Spleen (tissue), 11 donors: ENCODE data around the gene HOXA13. TPM values are rescaled to one million over a fixed set of nuclear protein-coding genes. Genes with fewer than 3 reads are reported as not detected.

ENCODE experiments used
- DNase-seq: peaks from one replicate; pipeline ENCODE4 v3.0.0-alpha.2; 2020
- H3K27ac ChIP-seq, 8 donors: fragments of 200-600 bp; sonication (generic) in 7 of 8; 1 replicate in 4 of 8; 2 replicates in 4 of 8; pipeline versions ENCODE4 v1.5.0 to v1.8.0; 2016 to 2021; ENCODE audit warnings: inconsistent platforms in 4 of 8, mild to moderate bottlenecking in 4 of 8, moderate library complexity in 1 of 8
- H3K27me3 ChIP-seq, 7 donors: fragments of 200-600 bp; sonication (generic) in 6 of 7; replicated peaks in 1 of 7; 1 replicate in 4 of 7; 2 replicates in 3 of 7; pipeline versions ENCODE4 v1.5.0 to v1.8.0; 2016 to 2021; ENCODE audit warnings: inconsistent platforms in 3 of 7, mild to moderate bottlenecking in 1 of 7
- H3K36me3 ChIP-seq, 6 donors: fragments of 200-600 bp; sonication (generic) in 5 of 6; 1 replicate in 4 of 6; 2 replicates in 2 of 6; pipeline versions ENCODE4 v1.5.0 to v1.8.0; 2016 to 2021; ENCODE audit warnings: inconsistent platforms in 2 of 6
- H3K4me1 ChIP-seq, 6 donors: fragments of 200-600 bp; sonication (generic) in 5 of 6; 1 replicate in 3 of 6; 2 replicates in 3 of 6; pipeline versions ENCODE4 v1.5.0 to v1.8.0; 2016 to 2021; ENCODE audit warnings: inconsistent platforms in 3 of 6
- H3K4me3 ChIP-seq, 8 donors: fragments of 200-600 bp; sonication (generic) in 7 of 8; 1 replicate in 4 of 8; 2 replicates in 4 of 8; pipeline versions ENCODE4 v1.5.0 to v1.8.0; 2016 to 2021; ENCODE audit warnings: inconsistent platforms in 4 of 8, mild to moderate bottlenecking in 4 of 8, moderate library complexity in 2 of 8
- H3K9me3 ChIP-seq, 8 donors: fragments of 200-600 bp; sonication (generic) in 7 of 8; 1 replicate in 4 of 8; 2 replicates in 4 of 8; pipeline versions ENCODE4 v1.5.0 to v1.8.0; 2016 to 2021; ENCODE audit warnings: inconsistent platforms in 4 of 8
- POLR2A ChIP-seq, 3 donors: fragments of 450-650 bp; IDR thresholded peaks; one replicate each; pipeline ENCODE4 v1.5.1; 2017; ENCODE audit warnings: antibody characterized with exemption in 3 of 3, mild to moderate bottlenecking in 1 of 3
- POLR2AphosphoS5 ChIP-seq, 3 donors: sonication (generic); formaldehyde crosslinking; IDR thresholded peaks; one replicate each; pipeline ENCODE4 v1.5.1; 2017; ENCODE audit warnings: antibody characterized with exemption in 3 of 3
- WGBS, 5 donors: extraction: QIAGEN DNeasy Blood & Tissue Kit in 3 of 5; methylation state at CpG; one replicate each; pipeline versions ENCODE4 v1.1.5 to v1.1.7; 2013 to 2018; 5-methylcytosine and 5-hydroxymethylcytosine counted together
- intact Hi-C: fragments of 100-400 bp; cut with DNase I; formaldehyde crosslinking; loops from one replicate; pipeline ENCODE4 v1.15.0; 2023; ENCODE audit warnings: low total_unique reads
- polyA plus RNA-seq, 3 donors: library from polyadenylated mRNA; stranded (reverse); fragments of 200-250 nt; gene quantifications; one replicate each; pipeline ENCODE4 v1.2.1, GENCODE V29; 2013
- total RNA-seq, 7 donors: library from RNA; depleted of rRNA in 3 of 7; stranded (reverse); fragments of >200 nt in 3 of 7; fragmentation: NEBNext Ultra II Directional in 4 of 7; extraction: Animal tissue kit (Norgen Biotek cat#: 25700) in 4 of 7; gene quantifications; one replicate each; pipeline versions ENCODE4 v1.1.0 to v1.2.1, GENCODE V29; 2016 to 2021
- TF ChIP-seq, protein P1 (sequence below), 11 experiments: fragments of 200-600 bp in 7 of 11; fragments of 450-650 bp in 4 of 11; sonication (generic) in 4 of 11; IDR thresholded peaks in 8 of 11; conservative IDR thresholded peaks in 3 of 11; 1 replicate in 7 of 11; 2 replicates in 4 of 11; pipeline versions ENCODE4 v1.4.0 to v1.8.0; 2016 to 2021; ENCODE audit warnings: antibody characterized with exemption in 11 of 11, inconsistent platforms in 4 of 11, mild to moderate bottlenecking in 1 of 11
- donor health status: healthy with polysubstance abuse.
- donor health status: DM: no; HTN: no; CAD: no; lungs with moderate emphysema.
- donor health status: DM: no; HTN: no; CAD: no.
- donor health status: Bipolar disorder and iron deficiency.
- donor health status: healthy.
- donor health status: DM: no; HTN: no; CAD: no.
- donor health status: DM: yes; HTN: yes; CAD: no.

The HOXA13 gene
- total and polyA plus RNA-seq, 10 donors: not detected

DNA sequence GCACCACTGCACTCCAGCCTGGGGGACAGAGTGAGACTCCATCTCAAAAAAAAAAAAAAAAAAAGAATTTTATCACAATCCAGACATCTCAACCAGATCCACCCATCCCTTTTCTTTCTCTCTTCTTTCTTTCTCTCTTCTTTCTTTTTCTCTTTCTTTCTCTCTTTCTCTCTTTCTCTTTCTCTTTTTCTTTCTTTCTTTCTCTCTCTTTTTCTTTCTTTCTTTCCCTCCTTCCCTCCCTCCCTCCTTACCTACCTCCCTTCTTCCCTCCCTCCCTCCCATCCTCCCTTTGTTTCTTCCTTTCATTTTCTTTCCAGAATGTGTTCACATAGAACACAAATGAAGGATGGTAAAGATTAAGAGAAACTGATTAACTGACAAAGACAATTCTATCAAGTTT, 18.1 kb upstream of the HOXA13 start:
- intact Hi-C loops: no loop called here
- H3K4me1 ChIP-seq: peaks cover 0 to 22% (median 18%) of the 10 kb centered on the region in 6 donors
- H3K4me3 ChIP-seq: no peak overlapping the region
- no peaks in the 10 kb centered on the region for H3K36me3 ChIP-seq
- TF ChIP-seq POLR2A (IDR thresholded peaks at IDR 0.05) (no peak), POLR2AphosphoS5 (IDR thresholded peaks at IDR 0.05) (no peak)
- TF ChIP-seq, protein P1, sequence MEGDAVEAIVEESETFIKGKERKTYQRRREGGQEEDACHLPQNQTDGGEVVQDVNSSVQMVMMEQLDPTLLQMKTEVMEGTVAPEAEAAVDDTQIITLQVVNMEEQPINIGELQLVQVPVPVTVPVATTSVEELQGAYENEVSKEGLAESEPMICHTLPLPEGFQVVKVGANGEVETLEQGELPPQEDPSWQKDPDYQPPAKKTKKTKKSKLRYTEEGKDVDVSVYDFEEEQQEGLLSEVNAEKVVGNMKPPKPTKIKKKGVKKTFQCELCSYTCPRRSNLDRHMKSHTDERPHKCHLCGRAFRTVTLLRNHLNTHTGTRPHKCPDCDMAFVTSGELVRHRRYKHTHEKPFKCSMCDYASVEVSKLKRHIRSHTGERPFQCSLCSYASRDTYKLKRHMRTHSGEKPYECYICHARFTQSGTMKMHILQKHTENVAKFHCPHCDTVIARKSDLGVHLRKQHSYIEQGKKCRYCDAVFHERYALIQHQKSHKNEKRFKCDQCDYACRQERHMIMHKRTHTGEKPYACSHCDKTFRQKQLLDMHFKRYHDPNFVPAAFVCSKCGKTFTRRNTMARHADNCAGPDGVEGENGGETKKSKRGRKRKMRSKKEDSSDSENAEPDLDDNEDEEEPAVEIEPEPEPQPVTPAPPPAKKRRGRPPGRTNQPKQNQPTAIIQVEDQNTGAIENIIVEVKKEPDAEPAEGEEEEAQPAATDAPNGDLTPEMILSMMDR (IDR thresholded peaks at IDR 0.05 in 8 of 11, conservative IDR thresholded peaks at IDR 0.05 in 3 of 11): no peak
- H3K27me3 ChIP-seq: peaks cover 6 to 100% (median 70%) of the 10 kb centered on the region in 7 donors
- no peaks in the 10 kb centered on the region for H3K9me3 ChIP-seq
- H3K27ac ChIP-seq: no peak overlapping the region
- no peak for DNase-seq

DNA sequence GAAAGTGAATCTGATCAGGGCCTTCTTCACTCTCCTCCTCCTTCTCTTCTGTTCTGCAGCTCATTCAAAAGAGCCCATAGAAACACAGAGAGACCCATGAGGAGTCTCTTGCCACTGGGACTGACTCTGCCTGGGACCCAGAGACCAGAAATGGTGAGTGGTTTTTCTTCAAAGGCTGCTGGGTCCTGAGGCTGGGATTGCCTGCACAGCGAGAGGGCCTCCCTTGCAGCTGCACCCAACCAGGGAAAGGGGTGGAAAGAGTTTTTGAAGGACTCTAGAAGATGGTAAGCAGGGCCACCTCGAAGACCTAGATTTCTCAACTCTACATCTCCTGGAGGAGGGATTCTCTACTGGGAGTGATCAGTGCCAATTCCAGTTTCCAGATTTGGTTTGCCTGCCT, 15.5 kb upstream of the HOXA13 start:
- DNase-seq: no peak
- Histone ChIP-seq H3K4me1 (peaks cover 5 to 31% (median 22%) of the 10 kb centered on the region in 6 donors), H3K27ac (no peak overlapping the region), H3K9me3 (no peaks in the 10 kb centered on the region), H3K4me3 (no peak overlapping the region), H3K27me3 (peaks cover 3 to 100% (median 72%) of the 10 kb centered on the region in 7 donors), H3K36me3 (no peaks in the 10 kb centered on the region)
- WGBS, 5 donors: 75 to 91% (median 83%) methylated on average over 2 of the region's 2 CpGs
- intact Hi-C loops: no loop called here
- TF ChIP-seq POLR2A (IDR thresholded peaks at IDR 0.05) (no peak), POLR2AphosphoS5 (IDR thresholded peaks at IDR 0.05) (no peak)
- TF ChIP-seq, protein P1 (IDR thresholded peaks at IDR 0.05 in 8 of 11, conservative IDR thresholded peaks at IDR 0.05 in 3 of 11): no peak

DNA sequence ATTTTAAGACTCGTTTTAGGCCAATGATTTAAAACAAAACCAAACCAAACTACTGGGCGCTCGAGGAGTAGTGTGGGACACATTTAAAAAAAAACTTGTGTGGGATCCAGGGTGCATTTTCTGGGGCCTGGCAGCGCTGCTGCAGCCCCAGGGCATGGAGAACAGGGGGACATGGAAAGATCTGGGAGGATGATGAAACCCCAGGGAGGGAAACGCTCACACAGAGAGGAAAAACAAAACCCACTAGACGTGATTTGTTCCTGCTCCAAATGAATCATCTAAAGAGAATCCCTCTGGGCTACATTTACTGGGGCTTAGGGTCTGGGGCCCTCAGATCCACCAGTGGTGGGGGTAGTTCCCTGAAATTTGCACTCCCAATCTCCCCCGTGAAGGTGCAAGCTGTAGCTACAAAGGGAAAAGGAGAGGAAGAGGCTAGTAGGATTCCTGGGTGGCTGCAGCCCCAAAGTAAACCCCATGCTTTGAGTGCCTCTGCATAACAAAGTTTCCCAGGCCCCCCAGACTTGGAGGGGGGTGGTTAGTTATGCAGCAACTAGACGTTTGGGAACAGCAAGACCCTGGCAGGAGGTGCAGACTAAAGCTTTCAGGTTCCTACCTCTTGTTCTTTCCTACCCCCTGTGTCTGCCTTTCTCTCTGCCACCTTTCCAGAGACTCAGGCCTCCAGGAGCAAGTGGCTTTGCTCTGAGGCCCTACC, 14.5 kb upstream of the HOXA13 start:
- intact Hi-C loops: no loop called here
- peaks cover 5 to 100% (median 70%) of the 10 kb centered on the region in 7 donors for H3K27me3 ChIP-seq

More for the DNA sequence above, 14.5 kb upstream of the HOXA13 start:
- H3K4me3 ChIP-seq: no peak overlapping the region
- 57 to 79% (median 63%) methylated on average over 8 of the region's 8 CpGs for WGBS, 5 donors
- H3K4me1 ChIP-seq: peaks cover 5 to 28% (median 20%) of the 10 kb centered on the region in 6 donors
- DNase-seq: no peak
- TF ChIP-seq POLR2A (IDR thresholded peaks at IDR 0.05) (no peak), POLR2AphosphoS5 (IDR thresholded peaks at IDR 0.05) (no peak)
- TF ChIP-seq, protein P1 (IDR thresholded peaks at IDR 0.05 in 8 of 11, conservative IDR thresholded peaks at IDR 0.05 in 3 of 11): no peak
- no peaks in the 10 kb centered on the region for H3K9me3 ChIP-seq
- H3K27ac ChIP-seq: no peak overlapping the region
- no peaks in the 10 kb centered on the region for H3K36me3 ChIP-seq
